HepG2 (cell line): Measurements from ENCODE around the gene ACTRT2. TPM values are rescaled to one million over a fixed set of nuclear protein-coding genes. Genes with fewer than 3 reads are reported as not detected.

Experiments used
- ATAC-seq: fragments of 200-7000 bp; cut with Tn5 transposase; 3 replicates; pipeline ENCODE4 v1.9.1; 2020; ENCODE audit warnings: mild to moderate bottlenecking, moderate library complexity
- BruUV-seq: library from RNA; stranded (reverse); fragments of 400-500 nt; replicated peaks from 2 replicates; lab custom pipeline; 2021; lab: Mats Ljungman, UMichigan
- CTCF ChIA-PET: fragments of 300-600 bp; formaldehyde crosslinking; extraction: SDS; loops from one replicate; lab custom pipeline; 2021; ENCODE audit warnings: low total read pairs, inconsistent platforms, low intra/inter-chr PET ratio; lab: Yijun Ruan, JAX
- POLR2A ChIA-PET: fragments of 350-600 bp; sonication (Branson Sonifier 250); formaldehyde crosslinking; loops from one replicate; lab custom pipeline; 2020; ENCODE audit warnings: antibody characterized with exemption, inconsistent platforms; lab: Yijun Ruan, JAX
- DNase-seq: peaks from one replicate; pipeline ENCODE4 v3.0.0-alpha.2; 2015; ENCODE audit warnings: low spot score
- FAIRE-seq: peaks from 3 replicates; lab custom pipeline; 2011; peaks lifted over from hg19 to GRCh38; lab: Jason Lieb, UNC
- H2AFZ ChIP-seq: one replicate; pipeline ENCODE4 v1.6.1; 2011; ENCODE audit warnings: low read length, inconsistent platforms
- H3K27ac ChIP-seq: fragments of 300-600 bp; 3 replicates; pipeline ENCODE4 v1.8.0; 2011; ENCODE audit warnings: mixed run types, mild to moderate bottlenecking, mixed read lengths, low read length, inconsistent platforms; ENCODE audit not compliant: insufficient read depth; ENCODE audit errors: extremely low read length
- H3K27me3 ChIP-seq, 2 experiments: fragments of 200-600 bp in 1 of 2; 2 replicates in 1 of 2; 3 replicates in 1 of 2; pipeline versions ENCODE4 v1.6.0 to v1.8.0; 2011; ENCODE audit warnings: low read length in 2 of 2, mild to moderate bottlenecking in 2 of 2, moderate library complexity in 2 of 2, inconsistent platforms in 1 of 2; ENCODE audit not compliant: insufficient read depth in 2 of 2, control insufficient read depth in 1 of 2
- H3K36me3 ChIP-seq, 2 experiments: fragments of 200-600 bp in 1 of 2; replicated peaks in 1 of 2; 2 replicates in 1 of 2; 3 replicates in 1 of 2; pipeline versions ENCODE4 v1.5.1 to v1.8.0; 2011; ENCODE audit warnings: low read length in 2 of 2, inconsistent platforms in 1 of 2; ENCODE audit not compliant: insufficient read depth in 2 of 2, control insufficient read depth in 1 of 2
- H3K4me1 ChIP-seq: 2 replicates; pipeline ENCODE4 v1.5.1; 2012; ENCODE audit warnings: low read length, inconsistent platforms; ENCODE audit not compliant: insufficient read depth
- H3K4me2 ChIP-seq: 2 replicates; pipeline ENCODE4 v1.6.0; 2011; ENCODE audit warnings: low read depth, low read length, inconsistent platforms
- H3K4me3 ChIP-seq, 3 experiments: fragments of 200-600 bp in 1 of 3; sonication (generic), shearing (Covaris generic) in 1 of 3; replicated peaks in 1 of 3; 2 replicates each; pipeline ENCODE4 v1.5.1; 2011 to 2016; ENCODE audit warnings: low read length in 3 of 3, inconsistent platforms in 2 of 3, low read depth in 2 of 3, mild to moderate bottlenecking in 2 of 3, control low read depth in 1 of 3, mixed read lengths in 1 of 3; ENCODE audit not compliant: insufficient read depth in 1 of 3
- H3K79me2 ChIP-seq: one replicate; pipeline ENCODE4 v1.6.1; 2011; ENCODE audit warnings: low read length, inconsistent platforms; ENCODE audit not compliant: insufficient read depth
- H3K9ac ChIP-seq: 2 replicates; pipeline ENCODE4 v1.6.0; 2011; ENCODE audit warnings: mild to moderate bottlenecking, low read depth, low read length, inconsistent platforms; ENCODE audit not compliant: insufficient read depth
- H3K9me3 ChIP-seq: 2 replicates; pipeline ENCODE4 v1.5.1; 2012; ENCODE audit warnings: mild to moderate bottlenecking, low read length
- H4K20me1 ChIP-seq: 2 replicates; pipeline ENCODE4 v1.6.0; 2011; ENCODE audit warnings: inconsistent platforms, mild to moderate bottlenecking, low read length, moderate library complexity; ENCODE audit not compliant: insufficient read depth
- ADNP ChIP-seq: sonication (generic); formaldehyde crosslinking; IDR thresholded peaks from 2 replicates; pipeline ENCODE4 v1.4.0; 2020; ENCODE audit warnings: missing genetic modification reagents
- FOSL1 ChIP-seq: sonication (generic); formaldehyde crosslinking; IDR thresholded peaks from 2 replicates; pipeline ENCODE4 v1.9.0; 2021; ENCODE audit warnings: missing genetic modification reagents, borderline replicate concordance
- FOXA1 ChIP-seq, 2 experiments: fragments of 450-650 bp in 1 of 2; sonication (generic) in 1 of 2; formaldehyde crosslinking in 1 of 2; IDR thresholded peaks; 2 replicates each; pipeline versions ENCODE4 v1.4.0 to v1.6.1; 2016 to 2020; ENCODE audit warnings: missing genetic modification reagents in 1 of 2
- HBP1 ChIP-seq: IDR thresholded peaks from 2 replicates; pipeline ENCODE4 v1.6.1; 2016; ENCODE audit warnings: low read depth, control low read depth
- HMG20B ChIP-seq: conservative IDR thresholded peaks from 2 replicates; pipeline ENCODE4 v1.6.1; 2016; ENCODE audit warnings: missing genetic modification reagents, missing compliant biosample characterization
- HOXA7 ChIP-seq: sonication (generic); formaldehyde crosslinking; IDR thresholded peaks from 2 replicates; pipeline ENCODE4 v1.8.1; 2022; ENCODE audit warnings: mild to moderate bottlenecking, missing genetic modification reagents, moderate library complexity
- RBFOX2 ChIP-seq: fragments of 200-400 bp; formaldehyde crosslinking; IDR thresholded peaks from 2 replicates; pipeline ENCODE4 v1.6.1; 2017; ENCODE audit warnings: low read depth, mild to moderate bottlenecking, low read length
- RFXAP ChIP-seq: sonication (generic); formaldehyde crosslinking; IDR thresholded peaks from 2 replicates; pipeline ENCODE4 v1.4.0; 2020; ENCODE audit warnings: missing genetic modification reagents, borderline replicate concordance
- ZNF761 ChIP-seq: sonication (generic); formaldehyde crosslinking; conservative IDR thresholded peaks from 2 replicates; pipeline ENCODE4 v1.4.0; 2020; ENCODE audit warnings: mild to moderate bottlenecking, missing genetic modification reagents
- ZNF766 ChIP-seq: sonication (generic); formaldehyde crosslinking; IDR thresholded peaks from 2 replicates; pipeline ENCODE4 v1.5.0; 2020; ENCODE audit warnings: missing genetic modification reagents, borderline replicate concordance
- ZNF790 ChIP-seq: sonication (generic); formaldehyde crosslinking; IDR thresholded peaks from 2 replicates; pipeline ENCODE4 v1.8.0; 2022; ENCODE audit warnings: missing genetic modification reagents, mild to moderate bottlenecking, borderline replicate concordance
- WGBS: methylation state at CpG from one replicate; pipeline ENCODE4 v1.1.6; 2017; ENCODE audit warnings: low lambda C conversion rate; 5-methylcytosine and 5-hydroxymethylcytosine counted together
- in situ Hi-C: cut with HindIII; loops from 2 replicates; pipeline ENCODE4 v1.10.0; 2017; ENCODE audit warnings: low pct_unique_long_range_greater_than_20kb; ENCODE audit not compliant: extremely low pct_ligation_motif_present
- intact Hi-C: fragments of 100-400 bp; cut with micrococcal nuclease; formaldehyde crosslinking; loops from one replicate; pipeline ENCODE4 v1.10.0; 2022; ENCODE audit not compliant: unreplicated experiment
- polyA plus RNA-seq, 8 experiments: library from polyadenylated mRNA; depleted of rRNA in 3 of 8; stranded (reverse) in 7 of 8; unstranded in 1 of 8; fragments of >200 nt; fragmentation: Illumina TruSeq in 4 of 8; extraction: Trizol in 4 of 8; gene quantifications; 2 replicates each; pipeline versions ENCODE4 v1.2.1 to v1.2.3, GENCODE V29; 2011 to 2016; ENCODE audit warnings: low read depth in 4 of 8, missing spikeins in 1 of 8, mixed read lengths in 1 of 8; ENCODE audit not compliant: insufficient read depth in 1 of 8
- total RNA-seq, 5 experiments: library from RNA; depleted of rRNA; stranded (reverse); fragments of >200 nt; fragmentation: Illumina TruSeq; extraction: Trizol; gene quantifications; 2 replicates each; pipeline ENCODE4 v1.2.3, GENCODE V29; 2016; ENCODE audit warnings: low read depth in 1 of 5

The ACTRT2 gene
- total and polyA plus RNA-seq, 2 of the 13 experiments (the other 11 are each of a cell fraction or from before 2014, with no cell fraction given): not detected

GRCh38 chr1:3070309-3070643 is 49.0 kb downstream of the ACTRT2 start:
- H3K79me2 ChIP-seq: peaks cover 2% of the 10 kb centered on the region
- no TSS peak for BruUV-seq
- intact Hi-C loops (no loop called here), in situ Hi-C loops (loop anchor here (25.0 kb wide), 1 partner anchor 217 kb away; no protein-coding TSS in a partner anchor)
- H2AFZ ChIP-seq: no peak overlapping the region
- H3K9me3 ChIP-seq: no peaks in the 10 kb centered on the region
- WGBS: no CpG with 5 or more reads among the region's 57 CpGs
- H4K20me1 ChIP-seq: no peaks in the 10 kb centered on the region
- peak overlapping the region; percentile 64 for H3K9ac ChIP-seq
- peak overlapping the region; percentile 46 for H3K27ac ChIP-seq
- FAIRE-seq: no peak
- DNase-seq: no peak
- peak overlapping the region; percentile 60 to 77 (median 74); a peak in 5 of 6 replicates for H3K4me3 ChIP-seq
- no peaks in the 10 kb centered on the region for H3K36me3 ChIP-seq
- POLR2A ChIA-PET: interaction anchor here (1.6 kb wide), 1 partner anchor 250 kb away, joined by 7 read pairs; no protein-coding TSS in a partner anchor
- TF ChIP-seq HOXA7 (CRISPR knock-in tag) (no peak), HMG20B (CRISPR knock-in tag) (no peak), ZNF766 (no peak), FOSL1 (CRISPR knock-in tag) (no peak), ZNF761 (CRISPR knock-in tag) (no peak), HBP1 (no peak), RFXAP (no peak), FOXA1 (IDR thresholded peaks at IDR 0.05) (no peak), FOXA1 (CRISPR knock-in tag; IDR thresholded peaks at IDR 0.05) (no peak), ZNF790 (CRISPR knock-in tag) (no peak), RBFOX2 (no peak; the same call in 1 of the 2 replicates), ADNP (CRISPR knock-in tag) (no peak)
- TF ChIP-seq, all 625 proteins: peak for 0
- ATAC-seq: no peak
- H3K27me3 ChIP-seq: peaks cover 4 to 18% of the 10 kb centered on the region in 2 experiments
- peaks cover 35% of the 10 kb centered on the region for H3K4me1 ChIP-seq
- peak overlapping the region; percentile 76 for H3K4me2 ChIP-seq
- CTCF ChIA-PET: no interaction called here
